Uterus (tissue), 2 donors: ENCODE measurements around the gene ARSB.

Experiments
- CTCF ChIP-seq, 4 experiments: fragments of 200-600 bp in 2 of 4; fragments of 450-650 bp in 2 of 4; sonication (generic) in 2 of 4; IDR thresholded peaks; one replicate each; pipeline ENCODE4 v1.5.1; 2016 to 2019; ENCODE audit warnings: antibody characterized with exemption in 4 of 4, mild to moderate bottlenecking in 2 of 4, moderate library complexity in 1 of 4
- POLR2A ChIP-seq, 2 donors: fragments of 450-650 bp; IDR thresholded peaks; one replicate each; pipeline ENCODE4 v1.6.1; 2016; ENCODE audit warnings: antibody characterized with exemption in 2 of 2, mild to moderate bottlenecking in 1 of 2, moderate library complexity in 1 of 2

DNA sequence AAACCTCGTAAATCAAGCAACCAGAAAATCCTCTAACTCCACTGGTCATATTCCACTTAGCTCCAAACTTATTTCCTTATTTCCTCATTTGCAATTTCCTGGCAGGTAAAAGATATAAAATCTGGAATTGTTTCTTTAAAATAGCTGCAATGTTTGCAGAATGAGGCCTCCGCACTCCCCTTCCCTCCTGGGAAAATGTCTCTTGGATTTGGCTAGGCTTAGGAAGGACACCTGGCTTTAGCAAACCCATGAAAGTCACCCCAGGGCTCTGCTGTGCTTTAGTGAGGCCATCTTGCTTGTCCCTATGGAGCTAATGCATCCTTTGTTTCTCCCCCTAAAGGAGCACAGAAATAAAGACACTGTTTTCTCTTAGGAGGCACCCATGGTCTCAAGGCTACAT is 10.5 kb downstream of the ARSB start:
- TF ChIP-seq CTCF (IDR thresholded peaks at IDR 0.05) (no peak), POLR2A (IDR thresholded peaks at IDR 0.05) (no peak)
